GM12878 (cell line): ENCODE measurements around the gene SETMAR. TPM values are rescaled to one million over a fixed set of nuclear protein-coding genes. Genes with fewer than 3 reads are reported as not detected.

Experiments used
- ATAC-seq: fragments of 200-7000 bp; cut with Tn5 transposase; 3 replicates; pipeline ENCODE4 v1.9.1; 2020; ENCODE audit warnings: mild to moderate bottlenecking, moderate library complexity
- BruUV-seq: library from RNA; stranded (reverse); fragments of 400-500 nt; replicated peaks from 2 replicates; lab custom pipeline; 2021; lab: Mats Ljungman, UMichigan
- CTCF ChIA-PET: fragments of 300-600 bp; sonication (Branson Sonifier 250); formaldehyde crosslinking; extraction: SDS; loops from one replicate; lab custom pipeline; 2021; ENCODE audit warnings: inconsistent platforms; lab: Yijun Ruan, JAX
- POLR2A ChIA-PET: fragments of 350-600 bp; formaldehyde crosslinking; extraction: SDS; loops from one replicate; lab custom pipeline; 2021; ENCODE audit warnings: inconsistent platforms; lab: Charles Lee
- RAD21 ChIA-PET: fragments of 300-600 bp; sonication (Branson Sonifier 250); formaldehyde crosslinking; loops from one replicate; lab custom pipeline; 2023; ENCODE audit warnings: antibody characterized with exemption; ENCODE audit not compliant: unreplicated experiment; lab: Charles Lee
- SMC1A ChIA-PET: fragments of 300-600 bp; sonication (Branson Sonifier 250); formaldehyde crosslinking; loops from one replicate; lab custom pipeline; 2023; ENCODE audit not compliant: unreplicated experiment, uncharacterized antibody; lab: Charles Lee
- DNase-seq: peaks from one replicate; pipeline ENCODE4 v3.0.0-alpha.2; 2011; ENCODE audit warnings: low read depth, low spot score
- FAIRE-seq: peaks from 3 replicates; lab custom pipeline; 2011; peaks lifted over from hg19 to GRCh38; lab: Jason Lieb, UNC
- H2AFZ ChIP-seq: 2 replicates; pipeline ENCODE4 v1.6.0; 2011; ENCODE audit warnings: low read depth, low read length, control low read depth; ENCODE audit not compliant: control insufficient read depth
- H3K27ac ChIP-seq: 2 replicates; pipeline ENCODE4 v1.5.1; 2011; ENCODE audit warnings: control low read depth; ENCODE audit not compliant: control insufficient read depth, insufficient read depth
- H3K27me3 ChIP-seq, 2 experiments: replicated peaks in 1 of 2; 2 replicates each; pipeline versions ENCODE4 v1.6.0 to v1.6.1; 2011; ENCODE audit warnings: low read length in 1 of 2; ENCODE audit not compliant: control insufficient read depth in 2 of 2, insufficient read depth in 2 of 2
- H3K36me3 ChIP-seq, 2 experiments: 2 replicates each; pipeline ENCODE4 v1.5.1; 2011; ENCODE audit warnings: low read length in 1 of 2; ENCODE audit not compliant: control insufficient read depth in 2 of 2, insufficient read depth in 2 of 2
- H3K4me1 ChIP-seq: 2 replicates; pipeline ENCODE4 v1.6.1; 2011; ENCODE audit warnings: mild to moderate bottlenecking, low read length, moderate library complexity, mixed read lengths; ENCODE audit not compliant: control insufficient read depth, insufficient read depth
- H3K4me2 ChIP-seq: 2 replicates; pipeline ENCODE4 v1.6.0; 2011; ENCODE audit warnings: control low read depth; ENCODE audit not compliant: control insufficient read depth, insufficient read depth
- H3K4me3 ChIP-seq: fragments of 200-600 bp; sonication (generic); 2 replicates; pipeline ENCODE4 v1.5.1; 2016
- H3K79me2 ChIP-seq: 2 replicates; pipeline ENCODE4 v1.6.0; 2011; ENCODE audit warnings: low read length; ENCODE audit not compliant: control insufficient read depth, insufficient read depth
- H3K9ac ChIP-seq: 2 replicates; pipeline ENCODE4 v1.8.0; 2011; ENCODE audit warnings: low read length, control low read depth, mixed read lengths; ENCODE audit not compliant: control insufficient read depth, insufficient read depth
- H3K9me3 ChIP-seq: replicated peaks from 3 replicates; pipeline ENCODE4 v1.5.1; 2011; ENCODE audit warnings: mild to moderate bottlenecking, low read length; ENCODE audit not compliant: control insufficient read depth, insufficient read depth
- H4K20me1 ChIP-seq: 2 replicates; pipeline ENCODE4 v1.6.0; 2011; ENCODE audit not compliant: control insufficient read depth, insufficient read depth
- BHLHE40 ChIP-seq, 2 experiments: fragments of 450-650 bp in 1 of 2; IDR thresholded peaks; 2 replicates each; pipeline ENCODE4 v1.6.1; 2011 to 2017; ENCODE audit warnings: low read depth in 2 of 2, borderline replicate concordance in 1 of 2, improper control_type of control experiment in 1 of 2, low read length in 1 of 2, mild to moderate bottlenecking in 1 of 2
- BRCA1 ChIP-seq: IDR thresholded peaks from 2 replicates; pipeline ENCODE4 v1.6.1; 2011; ENCODE audit warnings: low read depth, low read length, improper control_type of control experiment
- CBFB ChIP-seq: IDR thresholded peaks from 2 replicates; pipeline ENCODE4 v1.6.1; 2016; ENCODE audit warnings: antibody characterized with exemption, low read depth
- CBX5 ChIP-seq: sonication (generic); IDR thresholded peaks from 2 replicates; pipeline ENCODE4 v1.6.1; 2016; ENCODE audit warnings: low read depth, moderate library complexity, mild to moderate bottlenecking, inconsistent platforms
- EP300 ChIP-seq, 2 experiments: fragments of 150-350 bp in 1 of 2; IDR thresholded peaks; 2 replicates each; pipeline ENCODE4 v1.6.1; 2011 to 2012; ENCODE audit warnings: low read depth in 2 of 2, low read length in 2 of 2, borderline replicate concordance in 1 of 2, improper control_type of control experiment in 1 of 2, inconsistent platforms in 1 of 2; ENCODE audit not compliant: control insufficient read depth in 1 of 2
- MEF2A ChIP-seq: IDR thresholded peaks from 2 replicates; pipeline ENCODE4 v1.6.1; 2011; ENCODE audit warnings: low read depth, mild to moderate bottlenecking, low read length, moderate library complexity; ENCODE audit not compliant: insufficient read depth
- MTA3 ChIP-seq: IDR thresholded peaks from 2 replicates; pipeline ENCODE4 v1.6.1; 2012; ENCODE audit warnings: low read length, inconsistent platforms, borderline replicate concordance
- NR2C2 ChIP-seq: IDR thresholded peaks from 2 replicates; pipeline ENCODE4 v1.6.1; 2011; ENCODE audit warnings: borderline replicate concordance, low read depth; ENCODE audit not compliant: control insufficient read depth, insufficient read length
- RELA ChIP-seq: fragments of 450-650 bp; IDR thresholded peaks from 2 replicates; pipeline ENCODE4 v1.8.0; 2014; ENCODE audit warnings: borderline replicate concordance; ENCODE audit not compliant: partially characterized antibody
- SIX5 ChIP-seq: IDR thresholded peaks from 2 replicates; pipeline ENCODE4 v1.6.1; 2011; ENCODE audit warnings: mild to moderate bottlenecking, low read depth, low read length, moderate library complexity; ENCODE audit not compliant: severe bottlenecking
- SMAD5 ChIP-seq: IDR thresholded peaks from 2 replicates; pipeline ENCODE4 v1.6.1; 2016; ENCODE audit warnings: antibody characterized with exemption, low read depth
- WGBS: methylation state at CpG from one replicate; pipeline ENCODE4 v1.1.6; 2016; ENCODE audit warnings: low lambda C conversion rate; ENCODE audit not compliant: insufficient replicate concordance, insufficient coverage; ENCODE audit errors: missing lambda C conversion rate; 5-methylcytosine and 5-hydroxymethylcytosine counted together
- in situ Hi-C: fragments of 300-500 bp; cut with MboI; formaldehyde crosslinking; loops from 9 replicates; pipeline ENCODE4 v1.14.3; 2018; ENCODE audit warnings: mixed read lengths
- intact Hi-C: fragments of 100-400 bp; cut with micrococcal nuclease; formaldehyde crosslinking; loops from one replicate; pipeline ENCODE4 v1.14.2; 2022; ENCODE audit not compliant: unreplicated experiment
- polyA plus RNA-seq, 11 experiments: library from polyadenylated mRNA; depleted of rRNA in 4 of 11; unstranded in 6 of 11; stranded (reverse) in 5 of 11; fragments of >200 nt; fragmentation: Nextera tagmentation in 4 of 11; fragmentation: Illumina TruSeq in 1 of 11; extraction: Ambion mirVana in 4 of 11; extraction: Trizol in 1 of 11; gene quantifications; 1 replicate in 1 of 11; 2 replicates in 10 of 11; pipeline versions ENCODE4 v1.2.1 to v1.2.3, GENCODE V29; 2011 to 2016; ENCODE audit warnings: inconsistent platforms in 2 of 11, missing spikeins in 2 of 11, low read depth in 1 of 11
- total RNA-seq, 4 experiments: library from RNA; depleted of rRNA in 3 of 4; stranded (reverse); fragments of >200 nt in 3 of 4; fragmentation: Illumina TruSeq in 1 of 4; extraction: Trizol in 1 of 4; gene quantifications; 2 replicates each; pipeline versions ENCODE4 v1.2.1 to v1.2.3, GENCODE V29; 2013 to 2021
- TF ChIP-seq, protein P1 (sequence below): fragments of 450-650 bp; IDR thresholded peaks from 2 replicates; pipeline ENCODE4 v1.6.1; 2017; ENCODE audit warnings: low read depth, mild to moderate bottlenecking, moderate library complexity

SETMAR gene
- total and polyA plus RNA-seq, 10 of the 15 experiments (the other 5 are each of a cell fraction or from before 2014, with no cell fraction given), result 7.1 to 25.1 (median 20.3) TPM

GRCh38 chr3:4340411-4341335 lies 37.5 kb downstream of the SETMAR start:
- SMC1A ChIA-PET, result interaction anchor here (0.7 to 1.6 kb wide), 3 partner anchors 10 to 293 kb away, joined by 3 to 7 read pairs (median 4); no protein-coding TSS in a partner anchor

More at GRCh38 chr3:4340411-4341335, 37.5 kb downstream of the SETMAR start:
- Histone ChIP-seq H3K27me3 (no peaks in the 10 kb centered on the region), H3K79me2 (no peaks in the 10 kb centered on the region), H3K36me3 (no peaks in the 10 kb centered on the region), H3K4me3 (no peak overlapping the region), H3K4me2 (no peak overlapping the region), H3K9ac (no peak overlapping the region), H4K20me1 (no peaks in the 10 kb centered on the region), H3K9me3 (no peaks in the 10 kb centered on the region), H2AFZ (no peak overlapping the region; the same call in 1 of the 2 replicates), H3K4me1 (no peaks in the 10 kb centered on the region), H3K27ac (no peak overlapping the region)
- DNase-seq (no peak), FAIRE-seq (no peak), ATAC-seq (no peak)
- RAD21 ChIA-PET, result interaction anchor here (1.9 kb wide), 1 partner anchor 293 kb away, joined by 5 read pairs; no protein-coding TSS in a partner anchor
- in situ Hi-C loops (no loop called here), intact Hi-C loops (no loop called here)
- 82% methylated on average over 6 of the region's 6 CpGs for WGBS
- no TSS peak for BruUV-seq
- POLR2A ChIA-PET, result no interaction called here
- CTCF ChIA-PET, result interaction anchor here (0.6 to 3.3 kb wide), 4 partner anchors 10 to 293 kb away, joined by 3 to 22 read pairs (median 10); no protein-coding TSS in a partner anchor
- TF ChIP-seq CBFB (no peak), CBX5 (no peak), NR2C2 (no peak), RELA (no peak), MTA3 (no peak), EP300 (IDR thresholded peaks at IDR 0.05; ENCODE audit: borderline replicate concordance in 1 of 2, control insufficient read depth in 1 of 2, low read depth in 2 of 2, low read length in 2 of 2) (no peak), MEF2A (no peak), SIX5 (no peak), BHLHE40 (IDR thresholded peaks at IDR 0.05; ENCODE audit: borderline replicate concordance in 1 of 2, low read depth in 2 of 2, low read length in 1 of 2) (no peak), BRCA1 (no peak), SMAD5 (no peak)
- TF ChIP-seq, protein P1, sequence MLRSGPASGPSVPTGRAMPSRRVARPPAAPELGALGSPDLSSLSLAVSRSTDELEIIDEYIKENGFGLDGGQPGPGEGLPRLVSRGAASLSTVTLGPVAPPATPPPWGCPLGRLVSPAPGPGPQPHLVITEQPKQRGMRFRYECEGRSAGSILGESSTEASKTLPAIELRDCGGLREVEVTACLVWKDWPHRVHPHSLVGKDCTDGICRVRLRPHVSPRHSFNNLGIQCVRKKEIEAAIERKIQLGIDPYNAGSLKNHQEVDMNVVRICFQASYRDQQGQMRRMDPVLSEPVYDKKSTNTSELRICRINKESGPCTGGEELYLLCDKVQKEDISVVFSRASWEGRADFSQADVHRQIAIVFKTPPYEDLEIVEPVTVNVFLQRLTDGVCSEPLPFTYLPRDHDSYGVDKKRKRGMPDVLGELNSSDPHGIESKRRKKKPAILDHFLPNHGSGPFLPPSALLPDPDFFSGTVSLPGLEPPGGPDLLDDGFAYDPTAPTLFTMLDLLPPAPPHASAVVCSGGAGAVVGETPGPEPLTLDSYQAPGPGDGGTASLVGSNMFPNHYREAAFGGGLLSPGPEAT, result no peak
